B cell (primary cell): ENCODE measurements around the gene SLC6A7. TPM values are rescaled to one million over a fixed set of nuclear protein-coding genes. Genes with fewer than 3 reads are reported as not detected.
"Not testable (repeated sequence)": the region's sequence is repeated elsewhere in the genome, so short reads cannot be mapped to it uniquely, and the experiment has no call there.

ENCODE experiments used
- ATAC-seq: fragments of 200-7000 bp; cut with Tn5 transposase; one replicate; pipeline ENCODE4 v1.10.0; 2021; ENCODE audit warnings: low read depth, mild to moderate bottlenecking, moderate number of reproducible peaks, moderate library complexity
- CTCF ChIA-PET: fragments of 350-600 bp; sonication (Branson Sonifier 250); formaldehyde crosslinking; loops from one replicate; lab custom pipeline; 2021; ENCODE audit warnings: antibody characterized with exemption, inconsistent platforms; lab: Charles Lee
- POLR2A ChIA-PET: fragments of 350-600 bp; sonication (Branson Sonifier 250); formaldehyde crosslinking; loops from one replicate; lab custom pipeline; 2021; ENCODE audit warnings: antibody characterized with exemption; lab: Charles Lee
- DNase-seq: peaks from one replicate; pipeline ENCODE4 v3.0.0; 2013
- H2AFZ ChIP-seq: 2 replicates; pipeline ENCODE4 v1.6.1; 2012; ENCODE audit warnings: mild to moderate bottlenecking, low read depth, low read length; ENCODE audit not compliant: insufficient read depth, poor library complexity, severe bottlenecking
- H3K27ac ChIP-seq, 2 donors: 1 replicate in 1 of 2; 2 replicates in 1 of 2; pipeline ENCODE4 v1.5.1; 2012 to 2013; ENCODE audit warnings: low read length in 2 of 2, mild to moderate bottlenecking in 2 of 2, moderate library complexity in 1 of 2
- H3K27me3 ChIP-seq, 4 experiments: fragments of 200-600 bp in 1 of 4; sonication (generic) in 1 of 4; replicated peaks in 1 of 4; 1 replicate in 2 of 4; 2 replicates in 2 of 4; pipeline versions ENCODE4 v1.6.1 to v1.7.0; 2013 to 2016; ENCODE audit warnings: low read length in 3 of 4, mild to moderate bottlenecking in 2 of 4, mixed read lengths in 1 of 4, moderate library complexity in 1 of 4; ENCODE audit not compliant: insufficient read depth in 4 of 4, control insufficient read depth in 3 of 4; ENCODE audit errors: control extremely low read depth in 1 of 4
- H3K36me3 ChIP-seq, 2 experiments: replicated peaks in 1 of 2; 1 replicate in 1 of 2; 2 replicates in 1 of 2; pipeline versions ENCODE4 v1.6.1 to v1.7.1; 2013; ENCODE audit warnings: low read length in 1 of 2; ENCODE audit not compliant: insufficient read depth in 2 of 2, control insufficient read depth in 1 of 2; ENCODE audit errors: control extremely low read depth in 1 of 2, extremely low read depth in 1 of 2
- H3K4me1 ChIP-seq, 2 donors: fragments of 200-600 bp in 1 of 2; sonication (generic) in 1 of 2; 1 replicate in 1 of 2; 2 replicates in 1 of 2; pipeline versions ENCODE4 v1.5.1 to v1.6.1; 2013 to 2017; ENCODE audit warnings: low read length in 2 of 2; ENCODE audit not compliant: control insufficient read depth in 2 of 2, insufficient read depth in 2 of 2
- H3K4me2 ChIP-seq: replicated peaks from 2 replicates; pipeline ENCODE3; 2012; ENCODE audit warnings: mild to moderate bottlenecking, low read depth, low read length; ENCODE audit not compliant: poor library complexity, severe bottlenecking
- H3K4me3 ChIP-seq, 5 experiments: fragments of 200-600 bp in 1 of 5; sonication (generic) in 1 of 5; 1 replicate in 3 of 5; 2 replicates in 2 of 5; pipeline versions ENCODE4 v1.5.1 to v1.7.0; 2011 to 2016; ENCODE audit warnings: low read length in 4 of 5, mild to moderate bottlenecking in 4 of 5, low read depth in 2 of 5, control low read depth in 1 of 5, moderate library complexity in 1 of 5; ENCODE audit not compliant: insufficient read depth in 1 of 5; ENCODE audit errors: control extremely low read depth in 1 of 5, extremely low read depth in 1 of 5
- H3K79me2 ChIP-seq: fragments of 200-600 bp; sonication (generic); one replicate; pipeline ENCODE4 v1.6.0; 2016; ENCODE audit warnings: low read length; ENCODE audit not compliant: control insufficient read depth, insufficient read depth
- H3K9ac ChIP-seq: fragments of 200-600 bp; sonication (generic); 2 replicates; pipeline ENCODE4 v1.6.1; 2017; ENCODE audit warnings: mild to moderate bottlenecking, low read length, moderate library complexity
- H3K9me3 ChIP-seq, 3 donors: one replicate each; pipeline versions ENCODE4 v1.6.1 to v1.7.1; 2013; ENCODE audit warnings: low read length in 2 of 3; ENCODE audit not compliant: control insufficient read depth in 2 of 3, insufficient read depth in 1 of 3; ENCODE audit errors: control extremely low read depth in 1 of 3
- H4K20me1 ChIP-seq: 2 replicates; pipeline ENCODE4 v1.6.0; 2012; ENCODE audit warnings: mild to moderate bottlenecking, low read length; ENCODE audit not compliant: insufficient read depth, control insufficient read depth, poor library complexity, severe bottlenecking
- H3K27ac Mint-ChIP-seq: one replicate; pipeline ENCODE4 v1.8.0; 2021; ENCODE audit warnings: mixed read lengths
- H3K27me3 Mint-ChIP-seq: one replicate; pipeline ENCODE4 v1.8.0; 2021; ENCODE audit warnings: mixed read lengths
- H3K4me1 Mint-ChIP-seq: one replicate; pipeline ENCODE4 v1.8.0; 2021; ENCODE audit warnings: mixed read lengths
- H3K4me3 Mint-ChIP-seq: one replicate; pipeline ENCODE4 v1.8.0; 2021; ENCODE audit warnings: mixed read lengths
- H3K9me3 Mint-ChIP-seq: one replicate; pipeline ENCODE4 v1.8.0; 2022; ENCODE audit warnings: mixed read lengths; ENCODE audit not compliant: insufficient read depth
- CTCF ChIP-seq: fragments of 200-600 bp; IDR thresholded peaks from one replicate; pipeline ENCODE4 v1.8.0; 2022; ENCODE audit warnings: antibody characterized with exemption, mild to moderate bottlenecking
- EZH2 ChIP-seq: IDR thresholded peaks from 2 replicates; pipeline ENCODE4 v1.6.1; 2012; ENCODE audit warnings: borderline replicate concordance, low read depth, mild to moderate bottlenecking, moderate library complexity, low read length; ENCODE audit not compliant: insufficient read depth, poor library complexity, severe bottlenecking
- WGBS: methylation state at CpG from one replicate; pipeline ENCODE4 v1.1.5; 2013; ENCODE audit warnings: missing lambda C conversion rate; ENCODE audit not compliant: insufficient coverage; 5-methylcytosine and 5-hydroxymethylcytosine counted together
- intact Hi-C: fragments of 100-400 bp; cut with micrococcal nuclease; formaldehyde crosslinking; loops from one replicate; pipeline ENCODE4 v1.10.0; 2022
- polyA plus RNA-seq: library from polyadenylated mRNA; depleted of rRNA; stranded (reverse); fragments of >200 nt; gene quantifications from 2 replicates; pipeline ENCODE4 v1.2.3, GENCODE V29; 2012
- total RNA-seq, 2 donors: library from RNA; stranded (reverse); fragments of 120-200 nt in 1 of 2; gene quantifications; 1 replicate in 1 of 2; 2 replicates in 1 of 2; pipeline versions ENCODE4 v1.2.3 to v1.2.4, GENCODE V29; 2013 to 2022

Gene SLC6A7
- total and polyA plus RNA-seq, 2 donors (not counting 1 experiment from before 2014, with no cell fraction given), result not detected

- H2AFZ ChIP-seq, result no peak overlapping the region
- no peak overlapping the region for H3K4me3 ChIP-seq
- ChIA-PET POLR2A (no interaction called here), CTCF (no interaction called here)
- no peak for TF ChIP-seq EZH2
- TF ChIP-seq CTCF, result no peak
- no peaks in the 10 kb centered on the region for H3K4me1 ChIP-seq
- no peak for ATAC-seq
- H3K27me3 ChIP-seq, result no peaks in the 10 kb centered on the region
- H3K27ac ChIP-seq, result no peak overlapping the region
- no peak overlapping the region for H3K4me3 Mint-ChIP-seq
- no peaks in the 10 kb centered on the region for H3K9me3 ChIP-seq
- H3K27me3 Mint-ChIP-seq, result no peaks in the 10 kb centered on the region
- no peaks in the 10 kb centered on the region for H4K20me1 ChIP-seq
- no peak overlapping the region for H3K9ac ChIP-seq
- no peaks in the 10 kb centered on the region for H3K36me3 ChIP-seq
- intact Hi-C loops, result no loop called here
- no peak for DNase-seq
- H3K9me3 Mint-ChIP-seq, result no peaks in the 10 kb centered on the region
- WGBS, result 92% methylated on average over 6 of the region's 7 CpGs
- H3K27ac Mint-ChIP-seq, result no peak overlapping the region
- H3K79me2 ChIP-seq, result no peaks in the 10 kb centered on the region
- peaks cover 2% of the 10 kb centered on the region for H3K4me1 Mint-ChIP-seq
- no peak overlapping the region for H3K4me2 ChIP-seq
These were observed 41.0 kb downstream of the SLC6A7 start for GRCh38 chr5:150230842-150231241.

- H3K9me3 Mint-ChIP-seq, H3K4me1 ChIP-seq, H3K4me3 Mint-ChIP-seq, POLR2A ChIA-PET, intact Hi-C loops, H3K27me3 ChIP-seq, ATAC-seq, H3K36me3 ChIP-seq, H2AFZ ChIP-seq, H3K4me3 ChIP-seq, H3K4me2 ChIP-seq, H4K20me1 ChIP-seq, H3K9me3 ChIP-seq, H3K27ac ChIP-seq, H3K27ac Mint-ChIP-seq, H3K9ac ChIP-seq, H3K27me3 Mint-ChIP-seq, DNase-seq, H3K79me2 ChIP-seq, H3K4me1 Mint-ChIP-seq: not testable (repeated sequence)
- WGBS, result 76% methylated on average over 5 of the region's 5 CpGs
- CTCF ChIA-PET, result interaction anchor here (2.2 kb wide), 1 partner anchor 19 kb away, joined by 7 read pairs; no protein-coding TSS in a partner anchor
These were observed 43.8 kb downstream of the SLC6A7 start for GRCh38 chr5:150233706-150234105.
